SK-N-MC (cell line): Measurements from ENCODE around the gene SLC5A11.
"Not testable (repeated sequence)": the region's sequence is repeated elsewhere in the genome, so short reads cannot be mapped to it uniquely, and the experiment has no call there.

Experiments used
- DNase-seq: peaks from one replicate; pipeline ENCODE4 v3.0.0-alpha.2; 2011; ENCODE audit warnings: low read depth, low spot score
- H3K27ac ChIP-seq: fragments of 200-600 bp; sonication (generic); 2 replicates; pipeline ENCODE4 v1.5.1; 2016; ENCODE audit warnings: mixed run types
- H3K36me3 ChIP-seq: fragments of 200-600 bp; sonication (generic); 2 replicates; pipeline ENCODE4 v1.6.1; 2017; ENCODE audit warnings: antibody characterized with exemption, low read length, mixed read lengths; ENCODE audit not compliant: insufficient read depth
- H3K4me3 ChIP-seq: fragments of 200-600 bp; sonication (generic); 2 replicates; pipeline ENCODE4 v1.5.1; 2016
- H3K9ac ChIP-seq: fragments of 200-600 bp; sonication (generic); 2 replicates; pipeline ENCODE4 v1.8.0; 2017; ENCODE audit warnings: mixed run types, mixed read lengths; ENCODE audit not compliant: insufficient read length
- H3K9me3 ChIP-seq: fragments of 200-600 bp; sonication (generic); 2 replicates; pipeline ENCODE4 v1.6.1; 2017; ENCODE audit warnings: low read depth, mild to moderate bottlenecking, antibody characterized with exemption, low read length, moderate library complexity, mixed read lengths
- EZH2 ChIP-seq: fragments of 200-600 bp; sonication (generic); IDR thresholded peaks from one replicate; pipeline ENCODE4 v1.6.1; 2017; ENCODE audit warnings: antibody characterized with exemption
- FOXP2 ChIP-seq: optimal IDR thresholded peaks from 2 replicates; pipeline ENCODE3; 2011; ENCODE audit warnings: mild to moderate bottlenecking, moderate library complexity; ENCODE audit not compliant: insufficient read depth; ENCODE audit errors: extremely low read length, control extremely low read depth
- POLR2AphosphoS5 ChIP-seq: IDR thresholded peaks from 2 replicates; pipeline ENCODE4 v1.6.1; 2012; ENCODE audit warnings: mild to moderate bottlenecking, low read depth, low read length, borderline replicate concordance

Gene SLC5A11

DNA sequence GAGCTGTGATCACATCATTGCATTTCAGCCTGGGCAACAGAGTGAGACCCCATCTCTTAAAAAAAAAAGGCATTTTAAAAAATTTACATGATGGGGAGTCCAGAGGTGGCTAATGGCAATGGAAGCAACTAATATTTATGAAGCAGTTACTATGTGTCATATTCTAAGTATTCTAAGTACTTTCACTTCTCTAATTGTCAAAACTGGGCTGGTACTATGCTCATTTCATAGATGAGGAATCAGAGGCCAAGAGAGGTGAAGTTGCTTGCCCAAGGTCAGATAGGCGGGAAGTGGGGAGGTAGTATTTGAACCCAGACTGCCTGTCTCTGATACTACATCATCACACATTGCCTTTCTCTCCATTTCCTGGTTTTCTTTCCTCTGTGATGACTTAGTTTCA is 50.7 kb downstream of the SLC5A11 start:
- no peak for DNase-seq
- Histone ChIP-seq H3K4me3 (no peak overlapping the region), H3K27ac (no peak overlapping the region), H3K36me3 (no peaks in the 10 kb centered on the region), H3K9me3 (no peaks in the 10 kb centered on the region), H3K9ac (no peak overlapping the region)
- TF ChIP-seq FOXP2, result no peak
- TF ChIP-seq POLR2AphosphoS5, result no peak
- no peak for TF ChIP-seq EZH2

DNA sequence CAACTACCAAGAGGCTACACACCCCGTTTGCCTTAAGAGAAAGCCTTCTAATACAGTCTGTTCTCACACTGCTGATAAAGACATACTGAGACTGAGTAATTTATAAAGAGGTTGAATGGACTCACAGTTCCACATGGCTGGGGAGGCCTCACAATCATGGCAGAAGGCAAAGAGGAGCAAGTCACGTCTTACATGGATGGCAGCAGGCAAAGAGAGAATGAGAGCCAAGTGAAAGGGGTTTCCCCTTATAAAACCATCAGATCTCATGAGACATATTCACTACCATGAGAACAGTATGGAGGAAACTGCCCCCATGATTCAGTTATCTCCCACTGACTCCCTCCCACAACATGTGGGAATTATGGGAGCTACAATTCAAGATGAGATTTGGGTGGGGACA is 51.8 kb downstream of the SLC5A11 start:
- H3K27ac ChIP-seq, H3K9me3 ChIP-seq, H3K36me3 ChIP-seq, H3K9ac ChIP-seq, DNase-seq, H3K4me3 ChIP-seq: not testable (repeated sequence)

DNA sequence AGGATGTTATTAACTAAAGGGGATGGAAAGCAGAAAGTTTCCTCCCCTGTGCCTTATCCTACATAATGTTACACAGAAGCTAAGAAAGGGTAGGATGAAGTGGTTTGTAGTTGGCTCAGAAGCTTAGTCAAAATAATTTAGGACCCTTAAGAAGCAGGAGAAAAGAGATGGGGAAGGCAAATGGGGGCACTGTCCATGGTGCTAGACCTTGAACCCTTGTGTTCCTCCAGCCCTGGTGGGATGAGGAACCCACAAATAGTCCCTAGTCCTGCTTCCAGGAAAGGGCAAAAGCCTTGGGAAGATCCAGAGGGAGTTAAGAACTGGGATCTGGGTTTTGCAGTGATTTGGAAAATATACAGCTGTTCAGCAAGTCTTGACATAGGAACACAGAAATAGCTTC is 54.5 kb downstream of the SLC5A11 start:
- TF ChIP-seq EZH2, result no peak
- no peak for TF ChIP-seq FOXP2
- Histone ChIP-seq H3K9me3 (no peaks in the 10 kb centered on the region), H3K36me3 (no peaks in the 10 kb centered on the region), H3K4me3 (no peak overlapping the region), H3K27ac (no peak overlapping the region), H3K9ac (no peak overlapping the region)
- no peak for DNase-seq

DNA sequence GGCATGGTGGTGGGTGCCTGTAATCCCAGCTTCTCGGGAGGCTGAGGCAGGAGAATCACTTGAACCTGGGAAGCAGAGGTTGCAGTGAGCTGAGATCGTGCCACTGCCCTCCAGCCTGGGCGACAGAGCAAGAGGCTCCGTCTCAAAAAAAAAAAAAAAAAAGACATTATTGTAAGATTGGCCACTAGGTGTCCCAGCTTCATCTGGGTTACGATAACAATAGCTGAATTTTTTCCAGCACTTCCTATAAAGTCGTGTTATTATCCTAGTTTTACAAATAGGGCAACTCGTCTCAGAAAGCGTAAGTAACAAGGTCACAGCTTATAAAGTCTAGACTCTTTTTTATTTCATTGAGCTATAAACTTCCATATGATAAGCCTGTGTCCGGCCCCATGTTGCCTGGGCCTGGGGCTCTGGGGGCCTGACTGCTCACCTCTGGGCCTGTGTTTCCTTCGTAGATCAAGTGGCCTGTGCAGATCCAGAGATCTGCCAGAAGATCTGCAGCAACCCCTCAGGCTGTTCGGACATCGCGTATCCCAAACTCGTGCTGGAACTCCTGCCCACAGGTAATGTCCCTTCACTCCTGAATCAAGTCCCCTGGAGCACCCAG is 60.5 kb downstream of the SLC5A11 start:
- Histone ChIP-seq H3K36me3 (no peaks in the 10 kb centered on the region), H3K27ac (no peak overlapping the region), H3K4me3 (no peak overlapping the region), H3K9me3 (no peaks in the 10 kb centered on the region), H3K9ac (no peak overlapping the region)
- peak; percentile 20 for DNase-seq
- TF ChIP-seq EZH2, result no peak
- TF ChIP-seq POLR2AphosphoS5, result no peak
- no peak for TF ChIP-seq FOXP2

DNA sequence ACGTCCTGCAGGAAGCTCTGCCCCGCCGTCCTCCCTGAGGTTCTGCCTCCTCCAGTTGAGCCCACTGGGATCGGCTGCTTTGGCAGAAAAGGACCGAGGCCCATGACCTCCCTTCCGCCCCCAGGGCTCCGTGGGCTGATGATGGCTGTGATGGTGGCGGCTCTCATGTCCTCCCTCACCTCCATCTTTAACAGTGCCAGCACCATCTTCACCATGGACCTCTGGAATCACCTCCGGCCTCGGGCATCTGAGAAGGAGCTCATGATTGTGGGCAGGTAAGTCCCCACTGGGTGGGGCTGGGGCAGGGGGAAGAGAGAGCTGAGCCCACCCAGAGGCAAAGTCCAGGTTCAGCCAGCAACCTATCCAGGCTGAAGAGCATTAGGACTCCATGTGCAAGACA is 61.1 kb downstream of the SLC5A11 start:
- no peak for DNase-seq

DNA sequence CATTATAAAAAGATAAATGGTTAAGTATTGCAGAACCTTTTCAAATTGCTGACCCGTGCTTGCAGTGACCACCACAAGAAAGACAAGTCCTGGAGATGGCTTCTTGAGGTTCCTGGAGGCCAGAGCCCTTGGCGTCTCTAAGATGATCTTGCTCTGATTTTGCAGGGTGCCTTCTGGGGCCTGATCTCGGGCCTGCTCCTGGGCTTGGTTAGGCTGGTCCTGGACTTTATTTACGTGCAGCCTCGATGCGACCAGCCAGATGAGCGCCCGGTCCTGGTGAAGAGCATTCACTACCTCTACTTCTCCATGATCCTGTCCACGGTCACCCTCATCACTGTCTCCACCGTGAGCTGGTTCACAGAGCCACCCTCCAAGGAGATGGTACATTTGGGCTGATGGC is 63.0 kb downstream of the SLC5A11 start:
- no peaks in the 10 kb centered on the region for H3K36me3 ChIP-seq
- H3K4me3 ChIP-seq, result no peak overlapping the region
- no peaks in the 10 kb centered on the region for H3K9me3 ChIP-seq
- H3K27ac ChIP-seq, result no peak overlapping the region
- no peak overlapping the region for H3K9ac ChIP-seq
- no peak for DNase-seq
- TF ChIP-seq FOXP2 (no peak), POLR2AphosphoS5 (no peak), EZH2 (no peak)

More for the DNA sequence above, 61.1 kb downstream of the SLC5A11 start:
- Histone ChIP-seq H3K9ac (no peak overlapping the region), H3K9me3 (no peaks in the 10 kb centered on the region), H3K36me3 (no peaks in the 10 kb centered on the region), H3K4me3 (no peak overlapping the region), H3K27ac (no peak overlapping the region)
- TF ChIP-seq POLR2AphosphoS5 (no peak), EZH2 (no peak), FOXP2 (no peak)

DNA sequence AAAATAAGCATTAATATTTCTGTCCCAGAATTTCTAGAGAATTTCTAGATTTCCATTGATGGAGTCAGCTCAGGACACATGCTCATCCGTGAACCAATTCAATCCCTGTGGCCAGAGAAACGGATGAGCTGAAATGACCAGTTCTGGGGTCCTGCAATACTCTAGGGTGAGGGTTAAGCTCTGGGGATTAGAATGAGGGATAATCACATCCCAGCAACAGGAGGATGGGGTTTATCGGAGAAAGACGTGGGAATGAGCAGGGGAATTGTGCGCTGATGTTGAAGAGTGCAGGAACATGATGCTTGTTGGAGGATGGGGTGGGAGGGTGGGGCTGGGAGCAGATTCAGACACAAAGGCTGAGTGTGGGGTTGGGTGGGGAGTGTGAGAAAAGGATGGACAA is 64.1 kb downstream of the SLC5A11 start:
- no peak overlapping the region for H3K9ac ChIP-seq
- no peaks in the 10 kb centered on the region for H3K9me3 ChIP-seq
- no peak for DNase-seq
- H3K4me3 ChIP-seq, result no peak overlapping the region
- H3K27ac ChIP-seq, result no peak overlapping the region
- no peaks in the 10 kb centered on the region for H3K36me3 ChIP-seq
- TF ChIP-seq FOXP2 (no peak), POLR2AphosphoS5 (no peak), EZH2 (no peak)

DNA sequence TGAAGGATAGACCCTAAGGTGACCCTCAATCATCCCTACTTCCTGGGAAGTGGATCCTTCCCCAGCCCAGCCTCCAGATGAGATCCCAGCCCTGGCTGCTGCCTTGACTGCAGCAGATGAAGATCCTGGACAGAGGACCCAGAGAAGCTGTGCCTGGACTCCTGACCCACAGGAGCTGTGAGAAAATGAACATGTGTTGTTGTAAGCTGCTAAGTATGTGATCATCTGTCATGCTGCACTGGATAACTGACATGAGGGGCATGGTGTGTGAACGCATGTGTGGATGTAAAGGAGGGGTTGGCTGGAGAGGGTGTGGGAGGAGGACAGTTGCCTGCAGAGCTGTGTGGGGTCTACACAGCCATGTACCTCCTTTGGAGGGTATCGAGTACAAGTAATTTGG is 69.3 kb downstream of the SLC5A11 start:
- no peak overlapping the region for H3K27ac ChIP-seq
- H3K36me3 ChIP-seq, result peaks cover 3% of the 10 kb centered on the region; the same call in 1 of the 2 replicates
- H3K9ac ChIP-seq, result no peak overlapping the region
- H3K4me3 ChIP-seq, result no peak overlapping the region
- no peak for TF ChIP-seq EZH2
- TF ChIP-seq FOXP2, result no peak
- TF ChIP-seq POLR2AphosphoS5, result no peak
- DNase-seq, result no peak
- H3K9me3 ChIP-seq, result no peaks in the 10 kb centered on the region

DNA sequence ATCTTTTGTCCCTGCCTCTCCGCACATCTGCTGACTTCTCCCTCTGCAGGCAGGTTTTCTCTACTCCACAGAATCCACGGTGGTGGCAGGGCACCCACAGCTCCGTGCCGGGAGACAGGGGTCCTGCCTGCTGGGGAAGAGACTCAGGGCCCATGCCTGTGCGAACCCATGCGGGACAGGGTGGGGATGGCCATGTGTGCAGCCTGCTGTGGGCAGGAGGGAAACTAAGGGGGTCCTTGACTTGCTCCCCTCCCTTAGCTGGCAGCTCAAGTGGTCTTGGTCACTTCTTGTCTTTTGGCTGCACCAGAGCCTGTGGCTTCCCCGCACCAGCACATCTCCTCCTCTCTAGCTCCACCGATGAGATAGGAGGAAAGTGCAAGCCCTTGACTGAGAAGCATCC is 69.8 kb downstream of the SLC5A11 start:
- TF ChIP-seq POLR2AphosphoS5, result no peak
- TF ChIP-seq EZH2, result no peak
- TF ChIP-seq FOXP2, result no peak
- no peak for DNase-seq
- H3K4me3 ChIP-seq, result no peak overlapping the region
- no peak overlapping the region for H3K9ac ChIP-seq
- peaks cover 3% of the 10 kb centered on the region; the same call in 1 of the 2 replicates for H3K36me3 ChIP-seq
- H3K27ac ChIP-seq, result no peak overlapping the region
- no peaks in the 10 kb centered on the region for H3K9me3 ChIP-seq

DNA sequence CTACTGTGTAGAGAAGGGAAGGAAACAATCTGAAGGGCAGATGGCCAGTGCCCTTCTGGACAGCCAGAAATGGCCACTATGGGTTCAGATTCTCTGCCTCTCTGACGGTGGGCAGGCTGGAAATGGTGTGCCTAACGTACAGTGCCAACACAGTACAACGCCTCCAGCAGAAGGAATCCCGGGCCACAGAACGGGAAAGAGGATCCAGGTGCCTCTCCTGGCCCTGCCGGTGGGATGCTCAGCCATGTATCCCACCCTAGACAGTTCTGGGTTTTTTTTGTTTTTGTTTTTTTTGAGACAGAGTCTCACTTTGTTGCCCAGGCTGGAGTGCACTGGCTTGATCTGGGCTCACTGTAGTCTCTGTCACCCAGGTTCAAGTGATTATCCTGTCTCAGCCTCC is 71.5 kb downstream of the SLC5A11 start:
- no peaks in the 10 kb centered on the region for H3K9me3 ChIP-seq
- no peak overlapping the region for H3K4me3 ChIP-seq
- H3K9ac ChIP-seq, result no peak overlapping the region
- DNase-seq, result no peak
- no peak overlapping the region for H3K27ac ChIP-seq
- TF ChIP-seq EZH2 (no peak), POLR2AphosphoS5 (no peak), FOXP2 (no peak)
- H3K36me3 ChIP-seq, result peaks cover 6% of the 10 kb centered on the region; the same call in 1 of the 2 replicates
